HepG2 (cell line): ENCODE measurements around the gene ESR2.
"Not testable (repeated sequence)": the region's sequence is repeated elsewhere in the genome, so short reads cannot be mapped to it uniquely, and the experiment has no call there.

ENCODE experiments used
- CBX2 ChIP-seq, 2 experiments: fragments of 200-600 bp in 1 of 2; sonication (generic); formaldehyde crosslinking in 1 of 2; IDR thresholded peaks; 2 replicates each; pipeline versions ENCODE4 v1.7.0 to v1.8.1; 2018 to 2022; ENCODE audit warnings: low read depth in 2 of 2, low read length in 1 of 2, mild to moderate bottlenecking in 1 of 2, missing genetic modification reagents in 1 of 2
- CTCF ChIP-seq: sonication (generic); formaldehyde crosslinking; IDR thresholded peaks from 2 replicates; pipeline ENCODE4 v1.5.0; 2020; ENCODE audit warnings: mild to moderate bottlenecking, missing genetic modification reagents, moderate library complexity
- GABPB1 ChIP-seq: IDR thresholded peaks from 2 replicates; pipeline ENCODE4 v1.6.1; 2016; ENCODE audit warnings: mild to moderate bottlenecking, missing genetic modification reagents, moderate library complexity, missing compliant biosample characterization
- KLF11 ChIP-seq: IDR thresholded peaks from 2 replicates; pipeline ENCODE4 v1.6.1; 2016; ENCODE audit warnings: missing compliant biosample characterization
- MYC ChIP-seq: sonication (generic); formaldehyde crosslinking; IDR thresholded peaks from 2 replicates; pipeline ENCODE4 v1.9.0; 2021; ENCODE audit warnings: missing genetic modification reagents, borderline replicate concordance
- PHF21A ChIP-seq: sonication (generic); formaldehyde crosslinking; IDR thresholded peaks from 2 replicates; pipeline ENCODE4 v1.5.0; 2020; ENCODE audit warnings: mild to moderate bottlenecking, missing genetic modification reagents
- SALL1 ChIP-seq: sonication (generic); formaldehyde crosslinking; IDR thresholded peaks from 2 replicates; pipeline ENCODE4 v1.8.0; 2022; ENCODE audit warnings: mild to moderate bottlenecking, missing genetic modification reagents
- UBTF ChIP-seq: sonication (generic); formaldehyde crosslinking; IDR thresholded peaks from 2 replicates; pipeline ENCODE4 v1.4.0; 2020; ENCODE audit warnings: mild to moderate bottlenecking, missing genetic modification reagents

GRCh38 chr14:64182908-64183307, 111.3 kb downstream of the ESR2 start:
- not testable (repeated sequence) for TF ChIP-seq CBX2 (IDR thresholded peaks at IDR 0.05; ENCODE audit: low read depth, low read length); CBX2 (CRISPR knock-in tag; IDR thresholded peaks at IDR 0.05; ENCODE audit: low read depth); CTCF (CRISPR knock-in tag); UBTF (CRISPR knock-in tag); SALL1 (CRISPR knock-in tag); KLF11 (CRISPR knock-in tag); PHF21A; MYC; GABPB1 (CRISPR knock-in tag)
